Measurements from ENCODE around the gene FGFR3. TPM values are rescaled to one million over a fixed set of nuclear protein-coding genes. Genes with fewer than 3 reads are reported as not detected.
A peak's percentile ranks its signal among the peaks of the same experiment; 100 is the strongest.

Gene FGFR3
- total RNA-seq, 1 experiment from 2014 or later: 34.3 TPM

GRCh38 chr4:1795299-1796195 is 2.5 kb downstream of the FGFR3 start:
- peaks cover 8% of the 10 kb centered on the region for H3K4me1 Mint-ChIP-seq (ENCODE audit: low read depth, unreplicated experiment)
- H3K27me3 Mint-ChIP-seq (ENCODE audit: unreplicated experiment): no peaks in the 10 kb centered on the region
- DNase-seq: peak; percentile 35
- peak overlapping the region; percentile 48 for H3K4me3 Mint-ChIP-seq (ENCODE audit: low read depth, unreplicated experiment)
- intact Hi-C loops (cut with micrococcal nuclease; ENCODE audit: unreplicated experiment): no loop called here
- no peaks in the 10 kb centered on the region for H3K9me3 Mint-ChIP-seq (ENCODE audit: low read depth, unreplicated experiment)
- no peak overlapping the region for H3K27ac Mint-ChIP-seq (ENCODE audit: unreplicated experiment)
- TF ChIP-seq, protein P1, sequence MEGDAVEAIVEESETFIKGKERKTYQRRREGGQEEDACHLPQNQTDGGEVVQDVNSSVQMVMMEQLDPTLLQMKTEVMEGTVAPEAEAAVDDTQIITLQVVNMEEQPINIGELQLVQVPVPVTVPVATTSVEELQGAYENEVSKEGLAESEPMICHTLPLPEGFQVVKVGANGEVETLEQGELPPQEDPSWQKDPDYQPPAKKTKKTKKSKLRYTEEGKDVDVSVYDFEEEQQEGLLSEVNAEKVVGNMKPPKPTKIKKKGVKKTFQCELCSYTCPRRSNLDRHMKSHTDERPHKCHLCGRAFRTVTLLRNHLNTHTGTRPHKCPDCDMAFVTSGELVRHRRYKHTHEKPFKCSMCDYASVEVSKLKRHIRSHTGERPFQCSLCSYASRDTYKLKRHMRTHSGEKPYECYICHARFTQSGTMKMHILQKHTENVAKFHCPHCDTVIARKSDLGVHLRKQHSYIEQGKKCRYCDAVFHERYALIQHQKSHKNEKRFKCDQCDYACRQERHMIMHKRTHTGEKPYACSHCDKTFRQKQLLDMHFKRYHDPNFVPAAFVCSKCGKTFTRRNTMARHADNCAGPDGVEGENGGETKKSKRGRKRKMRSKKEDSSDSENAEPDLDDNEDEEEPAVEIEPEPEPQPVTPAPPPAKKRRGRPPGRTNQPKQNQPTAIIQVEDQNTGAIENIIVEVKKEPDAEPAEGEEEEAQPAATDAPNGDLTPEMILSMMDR (IDR thresholded peaks at IDR 0.05; ENCODE audit: unreplicated experiment): no peak
- CTCF ChIA-PET: interaction anchor here (1.1 to 1.3 kb wide), 3 partner anchors 20 to 69 kb away, joined by 3 to 4 read pairs (median 3); no protein-coding TSS in a partner anchor
- H3K36me3 Mint-ChIP-seq (ENCODE audit: insufficient read depth, unreplicated experiment): peaks cover 10% of the 10 kb centered on the region
- no TSS peak for BruUV-seq (replicated peaks)

GRCh38 chr4:1796486-1797204 is 3.6 kb downstream of the FGFR3 start:
- peak overlapping the region; percentile 39 for H3K4me3 Mint-ChIP-seq (ENCODE audit: low read depth, unreplicated experiment)
- CTCF ChIA-PET: no interaction called here
- H3K36me3 Mint-ChIP-seq (ENCODE audit: insufficient read depth, unreplicated experiment): peaks cover 10% of the 10 kb centered on the region
- no peaks in the 10 kb centered on the region for H3K27me3 Mint-ChIP-seq (ENCODE audit: unreplicated experiment)
- DNase-seq: no peak
- intact Hi-C loops (cut with micrococcal nuclease; ENCODE audit: unreplicated experiment): no loop called here
- H3K27ac Mint-ChIP-seq (ENCODE audit: unreplicated experiment): no peak overlapping the region
- H3K4me1 Mint-ChIP-seq (ENCODE audit: low read depth, unreplicated experiment): peaks cover 8% of the 10 kb centered on the region
- TF ChIP-seq, protein P1 (IDR thresholded peaks at IDR 0.05; ENCODE audit: unreplicated experiment): no peak
- no TSS peak for BruUV-seq (replicated peaks)
- no peaks in the 10 kb centered on the region for H3K9me3 Mint-ChIP-seq (ENCODE audit: low read depth, unreplicated experiment)

- no peaks in the 10 kb centered on the region for H3K9me3 Mint-ChIP-seq (ENCODE audit: low read depth, unreplicated experiment)
- peaks cover 10% of the 10 kb centered on the region for H3K36me3 Mint-ChIP-seq (ENCODE audit: insufficient read depth, unreplicated experiment)
- CTCF ChIA-PET: no interaction called here
- H3K27me3 Mint-ChIP-seq (ENCODE audit: unreplicated experiment): no peaks in the 10 kb centered on the region
- TF ChIP-seq, protein P1 (IDR thresholded peaks at IDR 0.05; ENCODE audit: unreplicated experiment): no peak
- H3K4me1 Mint-ChIP-seq (ENCODE audit: low read depth, unreplicated experiment): peaks cover 8% of the 10 kb centered on the region
- no TSS peak for BruUV-seq (replicated peaks)
- intact Hi-C loops (cut with micrococcal nuclease; ENCODE audit: unreplicated experiment): no loop called here
- H3K27ac Mint-ChIP-seq (ENCODE audit: unreplicated experiment): no peak overlapping the region
- H3K4me3 Mint-ChIP-seq (ENCODE audit: low read depth, unreplicated experiment): no peak overlapping the region
- no peak for DNase-seq
Observed at GRCh38 chr4:1797298-1797860, 4.3 kb downstream of the FGFR3 start.

- TF ChIP-seq, protein P1 (IDR thresholded peaks at IDR 0.05; ENCODE audit: unreplicated experiment): no peak
- no peak overlapping the region for H3K4me3 Mint-ChIP-seq (ENCODE audit: low read depth, unreplicated experiment)
- H3K27ac Mint-ChIP-seq (ENCODE audit: unreplicated experiment): no peak overlapping the region
- no TSS peak for BruUV-seq (replicated peaks)
- CTCF ChIA-PET: no interaction called here
- no peaks in the 10 kb centered on the region for H3K9me3 Mint-ChIP-seq (ENCODE audit: low read depth, unreplicated experiment)
- H3K4me1 Mint-ChIP-seq (ENCODE audit: low read depth, unreplicated experiment): peaks cover 8% of the 10 kb centered on the region
- H3K36me3 Mint-ChIP-seq (ENCODE audit: insufficient read depth, unreplicated experiment): peaks cover 10% of the 10 kb centered on the region
- no peaks in the 10 kb centered on the region for H3K27me3 Mint-ChIP-seq (ENCODE audit: unreplicated experiment)
- intact Hi-C loops (cut with micrococcal nuclease; ENCODE audit: unreplicated experiment): no loop called here
- DNase-seq: no peak
Observed at GRCh38 chr4:1797861-1798579, 4.9 kb downstream of the FGFR3 start.

All from Calu3 (cell line).